Motor neuron (in vitro differentiated cells): ENCODE results near the gene PCGF2. TPM values are rescaled to one million over a fixed set of nuclear protein-coding genes. Genes with fewer than 3 reads are reported as not detected.

ENCODE experiments used
- ATAC-seq, 8 experiments: fragments of 200-7000 bp; cut with Tn5 transposase; replicated peaks in 6 of 8; 2 replicates each; pipeline ENCODE4 v1.8.0; 2021; ENCODE audit warnings: mild to moderate bottlenecking in 8 of 8, moderate library complexity in 8 of 8
- H3K27ac ChIP-seq, 2 donors: fragments of 250-450 bp; sonication (Bioruptor Pico); 2 replicates each; pipeline ENCODE4 v1.9.0; 2021; ENCODE audit warnings: antibody characterized with exemption in 2 of 2, mild to moderate bottlenecking in 2 of 2, moderate library complexity in 1 of 2
- H3K4me1 ChIP-seq, 2 donors: fragments of 250-450 bp; sonication (Bioruptor Pico); replicated peaks in 1 of 2; 2 replicates each; pipeline ENCODE4 v1.6.1; 2021; ENCODE audit warnings: antibody characterized with exemption in 2 of 2, mild to moderate bottlenecking in 2 of 2, moderate library complexity in 1 of 2
- H3K4me3 ChIP-seq, 5 donors: fragments of 250-450 bp; sonication (Bioruptor Pico); 2 replicates each; pipeline ENCODE4 v1.9.0; 2021; ENCODE audit warnings: antibody characterized with exemption in 5 of 5, mild to moderate bottlenecking in 5 of 5, moderate library complexity in 4 of 5
- WGBS, 10 experiments: fragments of 450-650 bp; shearing (Covaris generic); methylation state at CpG; one replicate each; pipeline ENCODE4 v1.0.0; 2022; 5-methylcytosine and 5-hydroxymethylcytosine counted together
- in situ Hi-C, 9 experiments: fragments of 400-800 bp; cut with MboI; loops; one replicate each; pipeline ENCODE4 v1.15.0; 2021; ENCODE audit warnings: low sequenced_read_pairs in 9 of 9, low pct_unique_long_range_greater_than_20kb in 2 of 9; ENCODE audit not compliant: unreplicated experiment in 9 of 9
- total RNA-seq, 8 experiments: library from RNA; unstranded; fragments of 300-600 nt; gene quantifications; 2 replicates each; pipeline versions ENCODE4 v1.2.3 to v1.2.4, GENCODE V29; 2022

The PCGF2 gene
- total RNA-seq, 8 experiments from 2014 or later: 5.2 to 23.3 (median 16.8) TPM

- ATAC-seq: no peak
- no peaks in the 10 kb centered on the region for H3K4me1 ChIP-seq
- WGBS, 10 experiments: 43 to 80% (median 71%) methylated on average over 2 to 3 of the region's 4 CpGs; no CpG with 5 or more reads in 6 of the 10 experiments
- no peak overlapping the region for H3K4me3 ChIP-seq
- no peak overlapping the region for H3K27ac ChIP-seq
- in situ Hi-C loops: no loop called here
Measured at GRCh38 chr17:38691154-38691553, 57.0 kb downstream of the PCGF2 start.

GRCh38 chr17:38690386-38690785, 57.8 kb downstream of the PCGF2 start:
- H3K4me1 ChIP-seq: no peaks in the 10 kb centered on the region
- H3K27ac ChIP-seq: no peak overlapping the region
- ATAC-seq: no peak
- no peak overlapping the region for H3K4me3 ChIP-seq
- in situ Hi-C loops: no loop called here
- WGBS, 10 experiments: 0 to 100% (median 60%) methylated on average over 1 to 4 of the region's 4 CpGs; no CpG with 5 or more reads in 4 of the 10 experiments

DNA sequence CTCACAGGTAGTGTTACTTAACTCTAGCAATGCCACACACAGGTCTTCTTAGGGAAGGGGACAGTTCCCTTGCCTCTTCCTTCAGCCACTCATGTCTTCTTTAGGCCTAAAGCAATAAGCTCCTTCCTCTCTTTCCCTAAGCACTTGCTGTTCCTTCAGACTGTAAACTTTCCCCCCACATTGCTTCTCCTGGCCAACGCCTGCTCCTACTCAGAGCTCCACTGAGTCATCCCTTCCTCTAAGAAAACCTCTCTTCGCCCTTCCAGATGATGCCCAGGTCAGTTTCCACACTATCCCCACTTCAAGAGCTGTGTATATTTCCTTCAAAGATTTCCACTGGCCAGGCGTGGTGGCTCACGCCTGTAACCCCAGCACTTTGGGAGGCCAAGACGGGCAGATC, 60.9 kb downstream of the PCGF2 start:
- no peak overlapping the region for H3K27ac ChIP-seq
- in situ Hi-C loops: no loop called here
- no peak for ATAC-seq
- 40 to 90% (median 75%) methylated on average over 2 to 5 of the region's 5 CpGs; no CpG with 5 or more reads in 2 of the 10 experiments for WGBS, 10 experiments
- no peak overlapping the region for H3K4me3 ChIP-seq
- no peaks in the 10 kb centered on the region for H3K4me1 ChIP-seq

GRCh38 chr17:38685491-38685890, 62.6 kb downstream of the PCGF2 start:
- no peak overlapping the region for H3K4me3 ChIP-seq
- no peak overlapping the region for H3K27ac ChIP-seq
- in situ Hi-C loops: no loop called here
- 65 to 100% (median 80%) methylated on average over 1 to 11 of the region's 12 CpGs for WGBS, 10 experiments
- no peaks in the 10 kb centered on the region for H3K4me1 ChIP-seq
- ATAC-seq: no peak

Other genes starting within 250 kb of the PCGF2 start
- gene SRCIN1, start 142.4 kb downstream of the PCGF2 start, total RNA-seq: 10 to 100 TPM in 5 of 8 experiments, 1 to 10 TPM in 1, under 1 TPM in 2; 0.71 to 21.2 (median 14.9) TPM
- 1 to 10 TPM in 6 of 8 experiments, under 1 TPM in 2; 0.60 to 8.8 (median 1.4) TPM for gene EPOP, start 73.4 kb downstream of the PCGF2 start, total RNA-seq
- gene MLLT6, start 43.1 kb downstream of the PCGF2 start, total RNA-seq: 100 to 1,000 TPM in 1 of 8 experiments, 10 to 100 TPM in 7; 14.8 to 126 (median 22.9) TPM
- gene CISD3, start 18.0 kb downstream of the PCGF2 start, total RNA-seq: 10 to 100 TPM in 3 of 8 experiments, 1 to 10 TPM in 5; 2.5 to 23.8 (median 6.2) TPM
- gene PSMB3, start 4.4 kb upstream of the PCGF2 start, total RNA-seq: 100 to 1,000 TPM; 175 to 405 (median 249) TPM
- 10 to 100 TPM; 25.0 to 81.1 (median 67.2) TPM for gene PIP4K2B, start 51.2 kb upstream of the PCGF2 start, total RNA-seq
- 10 to 100 TPM; 12.4 to 21.1 (median 16.2) TPM for gene CWC25, start 77.0 kb upstream of the PCGF2 start, total RNA-seq
- 1,000 to 10,000 TPM; 1,875 to 3,258 (median 2,470) TPM for gene RPL23, start 105.4 kb upstream of the PCGF2 start, total RNA-seq
- gene LASP1, start 121.7 kb upstream of the PCGF2 start, total RNA-seq: 10 to 100 TPM; 33.2 to 95.1 (median 48.3) TPM
- gene FBXO47, start 219.1 kb upstream of the PCGF2 start, total RNA-seq: under 1 TPM in 2 of 8 experiments, not detected in 6; 0.07 to 0.20 TPM